ENCODE measurements around the gene HTR1D. TPM values are rescaled to one million over a fixed set of nuclear protein-coding genes. Genes with fewer than 3 reads are reported as not detected.

Gene HTR1D
- polyA plus RNA-seq, 2 of the 4 experiments (the other 2 are of a cell fraction), result 8.5 to 11.4 TPM

- TF ChIP-seq HOXA7 (CRISPR knock-in tag; IDR thresholded peaks at IDR 0.05) (no peak), RAD21 (conservative IDR thresholded peaks at IDR 0.05 in 1 of 2, IDR thresholded peaks at IDR 0.05 in 1 of 2) (no peak), RNF2 (IDR thresholded peaks at IDR 0.05; ENCODE audit: borderline replicate concordance, low read depth) (no peak), BCL3 (IDR thresholded peaks at IDR 0.05) (no peak), CHD2 (IDR thresholded peaks at IDR 0.05; ENCODE audit: low read length, partially characterized antibody) (no peak), ELK1 (IDR thresholded peaks at IDR 0.05; ENCODE audit: low read depth, low read length) (no peak), ZFP36 (IDR thresholded peaks at IDR 0.05; ENCODE audit: borderline replicate concordance, partially characterized antibody) (no peak), RCOR1 (IDR thresholded peaks at IDR 0.05; ENCODE audit: low read depth, low read length) (no peak), FOXS1 (CRISPR knock-in tag; IDR thresholded peaks at IDR 0.05) (no peak), NFE2L2 (conservative IDR thresholded peaks at IDR 0.05; ENCODE audit: low read length) (no peak), POLR2A (IDR thresholded peaks at IDR 0.05; ENCODE audit: low read length) (no peak), NPAS2 (CRISPR knock-in tag; IDR thresholded peaks at IDR 0.05; ENCODE audit: borderline replicate concordance) (no peak), MAX (IDR thresholded peaks at IDR 0.05) (peak; percentile 65), E2F6 (IDR thresholded peaks at IDR 0.05; ENCODE audit: borderline replicate concordance, low read depth) (peak; percentile 75), TP53 (CRISPR knock-in tag; IDR thresholded peaks at IDR 0.05) (no peak), CTCF (IDR thresholded peaks at IDR 0.05) (no peak)
Observed at GRCh38 chr1:23177438-23178380, 39.6 kb downstream of the HTR1D start (continued).

GRCh38 chr1:23177031-23177430 is 40.3 kb downstream of the HTR1D start:
- FAIRE-seq (no peak), ATAC-seq (0 out of 6 replicates have a peak, but pooled peaks of 1 of the 2 experiments have one; percentile 10), DNase-seq (ENCODE audit: low read depth in 1 of 2, low spot score in 1 of 2) (no peak)
- Histone ChIP-seq H3K4me2 (peak overlapping the region; percentile 86), H3K4me3 (peak overlapping the region; percentile 41), H3K4me1 (peaks cover 20% of the 10 kb centered on the region), H3K9me3 (no peaks in the 10 kb centered on the region), H3K27ac (peak overlapping the region; percentile 79 to 94)
- ChIA-PET CTCF (interaction anchor here (0.5 to 12.2 kb wide), 4 partner anchors 7 to 80 kb away, joined by 3 to 203 read pairs (median 44); no protein-coding TSS in a partner anchor), POLR2A (interaction anchor here (1.1 kb wide), 1 partner anchor 8 kb away, joined by 4 read pairs; the partner anchor contains the start of gene LUZP1)
- TF ChIP-seq KDM5A (IDR thresholded peaks at IDR 0.05), result no peak
- 75% methylated on average over 10 of the region's 10 CpGs for WGBS (ENCODE audit: missing lambda C conversion rate)
